Measurements from ENCODE around the gene ZNF567.
A peak's percentile ranks its signal among the peaks of the same experiment; 100 is the strongest.

- TF ChIP-seq CTCF (IDR thresholded peaks at IDR 0.05; ENCODE audit: low read depth, low read length, missing input control), result no peak
- TF ChIP-seq RAD21 (IDR thresholded peaks at IDR 0.05), result peak; percentile 47 to 51
- TF ChIP-seq GABPA (IDR thresholded peaks at IDR 0.05 in 1 of 2, conservative IDR thresholded peaks at IDR 0.05 in 1 of 2), result peak; percentile 65 to 93
- peak; percentile 65 for TF ChIP-seq SP1 (IDR thresholded peaks at IDR 0.05)
- TF ChIP-seq, protein P1, sequence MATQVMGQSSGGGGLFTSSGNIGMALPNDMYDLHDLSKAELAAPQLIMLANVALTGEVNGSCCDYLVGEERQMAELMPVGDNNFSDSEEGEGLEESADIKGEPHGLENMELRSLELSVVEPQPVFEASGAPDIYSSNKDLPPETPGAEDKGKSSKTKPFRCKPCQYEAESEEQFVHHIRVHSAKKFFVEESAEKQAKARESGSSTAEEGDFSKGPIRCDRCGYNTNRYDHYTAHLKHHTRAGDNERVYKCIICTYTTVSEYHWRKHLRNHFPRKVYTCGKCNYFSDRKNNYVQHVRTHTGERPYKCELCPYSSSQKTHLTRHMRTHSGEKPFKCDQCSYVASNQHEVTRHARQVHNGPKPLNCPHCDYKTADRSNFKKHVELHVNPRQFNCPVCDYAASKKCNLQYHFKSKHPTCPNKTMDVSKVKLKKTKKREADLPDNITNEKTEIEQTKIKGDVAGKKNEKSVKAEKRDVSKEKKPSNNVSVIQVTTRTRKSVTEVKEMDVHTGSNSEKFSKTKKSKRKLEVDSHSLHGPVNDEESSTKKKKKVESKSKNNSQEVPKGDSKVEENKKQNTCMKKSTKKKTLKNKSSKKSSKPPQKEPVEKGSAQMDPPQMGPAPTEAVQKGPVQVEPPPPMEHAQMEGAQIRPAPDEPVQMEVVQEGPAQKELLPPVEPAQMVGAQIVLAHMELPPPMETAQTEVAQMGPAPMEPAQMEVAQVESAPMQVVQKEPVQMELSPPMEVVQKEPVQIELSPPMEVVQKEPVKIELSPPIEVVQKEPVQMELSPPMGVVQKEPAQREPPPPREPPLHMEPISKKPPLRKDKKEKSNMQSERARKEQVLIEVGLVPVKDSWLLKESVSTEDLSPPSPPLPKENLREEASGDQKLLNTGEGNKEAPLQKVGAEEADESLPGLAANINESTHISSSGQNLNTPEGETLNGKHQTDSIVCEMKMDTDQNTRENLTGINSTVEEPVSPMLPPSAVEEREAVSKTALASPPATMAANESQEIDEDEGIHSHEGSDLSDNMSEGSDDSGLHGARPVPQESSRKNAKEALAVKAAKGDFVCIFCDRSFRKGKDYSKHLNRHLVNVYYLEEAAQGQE (IDR thresholded peaks at IDR 0.05), result peak; percentile 82
- peak; percentile 90 for TF ChIP-seq YY1 (IDR thresholded peaks at IDR 0.05)
- TF ChIP-seq TAF1 (conservative IDR thresholded peaks at IDR 0.05), result peak; percentile 49
- no peak for TF ChIP-seq JUND (IDR thresholded peaks at IDR 0.05)
- TF ChIP-seq, protein P2, sequence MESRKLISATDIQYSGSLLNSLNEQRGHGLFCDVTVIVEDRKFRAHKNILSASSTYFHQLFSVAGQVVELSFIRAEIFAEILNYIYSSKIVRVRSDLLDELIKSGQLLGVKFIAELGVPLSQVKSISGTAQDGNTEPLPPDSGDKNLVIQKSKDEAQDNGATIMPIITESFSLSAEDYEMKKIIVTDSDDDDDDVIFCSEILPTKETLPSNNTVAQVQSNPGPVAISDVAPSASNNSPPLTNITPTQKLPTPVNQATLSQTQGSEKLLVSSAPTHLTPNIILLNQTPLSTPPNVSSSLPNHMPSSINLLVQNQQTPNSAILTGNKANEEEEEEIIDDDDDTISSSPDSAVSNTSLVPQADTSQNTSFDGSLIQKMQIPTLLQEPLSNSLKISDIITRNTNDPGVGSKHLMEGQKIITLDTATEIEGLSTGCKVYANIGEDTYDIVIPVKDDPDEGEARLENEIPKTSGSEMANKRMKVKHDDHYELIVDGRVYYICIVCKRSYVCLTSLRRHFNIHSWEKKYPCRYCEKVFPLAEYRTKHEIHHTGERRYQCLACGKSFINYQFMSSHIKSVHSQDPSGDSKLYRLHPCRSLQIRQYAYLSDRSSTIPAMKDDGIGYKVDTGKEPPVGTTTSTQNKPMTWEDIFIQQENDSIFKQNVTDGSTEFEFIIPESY (IDR thresholded peaks at IDR 0.05), result peak; percentile 97
- TF ChIP-seq, protein P3, sequence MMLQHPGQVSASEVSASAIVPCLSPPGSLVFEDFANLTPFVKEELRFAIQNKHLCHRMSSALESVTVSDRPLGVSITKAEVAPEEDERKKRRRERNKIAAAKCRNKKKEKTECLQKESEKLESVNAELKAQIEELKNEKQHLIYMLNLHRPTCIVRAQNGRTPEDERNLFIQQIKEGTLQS (IDR thresholded peaks at IDR 0.05), result no peak
- TF ChIP-seq HNF4A (conservative IDR thresholded peaks at IDR 0.05), result peak; percentile 92 to 95
- peak; percentile 66 for TF ChIP-seq FOXA1 (IDR thresholded peaks at IDR 0.05)
- peak; percentile 51 to 57 for TF ChIP-seq RXRA (IDR thresholded peaks at IDR 0.05)
- TF ChIP-seq FOXA2 (IDR thresholded peaks at IDR 0.05), result peak; percentile 42
Observed at GRCh38 chr19:36687214-36688056, at the start of gene ZNF567.

Data from liver (tissue), 3 donors.